Activated T-cell treated with anti-CD3 and anti-CD28 coated beads, Interleukin-2, amount 50 U/mL, for 48 hours (primary cell): Measurements from ENCODE around the gene TOMM34.

Experiments
- DNase-seq, 2 experiments: peaks; one replicate each; pipeline ENCODE4 v3.0.0-alpha.2; 2020

Gene TOMM34

DNA sequence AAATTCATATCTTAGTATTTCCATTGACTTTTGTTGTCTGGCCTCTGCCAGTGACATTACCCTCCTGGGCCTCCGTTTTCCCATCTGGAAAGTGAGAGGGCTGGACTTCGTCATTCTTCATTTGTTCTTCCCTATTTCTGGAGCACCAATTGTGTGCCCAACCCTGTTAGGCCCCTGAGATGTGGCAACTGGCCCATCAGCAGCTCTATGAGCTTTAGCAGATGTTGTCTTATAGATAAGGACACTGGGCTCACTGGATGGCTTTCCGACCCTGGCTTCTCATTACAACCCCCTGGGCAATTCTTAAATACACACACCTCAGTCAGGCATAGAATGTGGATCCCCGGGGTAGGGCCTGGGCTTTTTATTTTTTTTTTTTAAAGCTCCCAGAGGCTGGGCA lies 35.7 kb downstream of the TOMM34 start:
- DNase-seq, result no peak

GRCh38 chr20:44921447-44921846 lies 38.8 kb downstream of the TOMM34 start:
- peak in 1 of 2 experiments; percentile 14 for DNase-seq

- no peak for DNase-seq
These were observed 41.4 kb downstream of the TOMM34 start for GRCh38 chr20:44918761-44919160.

- DNase-seq, result peak in 1 of 2 experiments; percentile 1
These were observed 41.9 kb downstream of the TOMM34 start for GRCh38 chr20:44918342-44918741.

- no peak for DNase-seq
These were observed 42.8 kb downstream of the TOMM34 start for GRCh38 chr20:44917399-44917798.

DNA sequence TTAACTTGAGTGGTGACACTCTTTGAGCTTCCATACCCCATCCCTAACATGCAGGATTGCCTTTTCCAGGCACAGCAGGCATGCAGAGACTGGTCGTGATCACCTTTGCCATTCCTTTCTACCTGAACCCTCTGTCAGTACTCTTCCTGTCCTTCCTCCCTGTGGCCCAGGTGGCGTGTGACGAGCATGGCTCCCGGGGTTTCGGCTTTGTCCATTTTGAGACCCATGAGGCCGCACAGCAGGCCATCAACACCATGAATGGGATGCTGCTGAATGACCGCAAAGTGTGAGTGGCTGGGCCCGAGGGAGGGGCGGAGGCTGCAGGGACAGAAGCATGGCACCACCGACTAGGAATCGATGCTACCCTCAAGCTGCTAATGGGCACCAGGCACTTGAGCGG lies 43.6 kb downstream of the TOMM34 start:
- peak in 1 of 2 experiments; percentile 3 for DNase-seq

- DNase-seq, result peak; percentile 32 to 39
These were observed 45.3 kb downstream of the TOMM34 start for GRCh38 chr20:44914924-44915323.

DNA sequence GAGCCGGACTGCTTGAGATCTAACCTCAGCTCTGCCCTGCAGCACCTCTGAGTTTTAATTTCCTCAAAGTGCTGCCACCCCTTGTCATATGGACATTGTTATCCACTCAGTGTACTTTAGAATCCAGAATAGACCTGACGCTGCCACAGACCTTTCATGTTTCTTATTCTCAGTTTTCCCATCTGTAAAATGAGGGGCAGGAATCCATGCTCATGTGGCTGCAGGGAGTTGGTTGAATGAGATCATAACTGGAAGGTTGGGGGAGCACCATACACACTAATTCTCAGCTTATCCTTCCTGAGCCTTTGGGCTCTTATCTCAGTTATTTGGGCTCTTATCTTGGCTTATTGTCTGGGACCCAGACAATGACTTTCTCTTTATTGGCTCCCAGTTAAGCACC lies 48.0 kb downstream of the TOMM34 start:
- DNase-seq, result no peak

GRCh38 chr20:44911264-44911921 lies 48.8 kb downstream of the TOMM34 start:
- DNase-seq, result peak; percentile 75 to 78

GRCh38 chr20:44910690-44911262 lies 49.4 kb downstream of the TOMM34 start:
- DNase-seq, result peak; percentile 32 to 37

DNA sequence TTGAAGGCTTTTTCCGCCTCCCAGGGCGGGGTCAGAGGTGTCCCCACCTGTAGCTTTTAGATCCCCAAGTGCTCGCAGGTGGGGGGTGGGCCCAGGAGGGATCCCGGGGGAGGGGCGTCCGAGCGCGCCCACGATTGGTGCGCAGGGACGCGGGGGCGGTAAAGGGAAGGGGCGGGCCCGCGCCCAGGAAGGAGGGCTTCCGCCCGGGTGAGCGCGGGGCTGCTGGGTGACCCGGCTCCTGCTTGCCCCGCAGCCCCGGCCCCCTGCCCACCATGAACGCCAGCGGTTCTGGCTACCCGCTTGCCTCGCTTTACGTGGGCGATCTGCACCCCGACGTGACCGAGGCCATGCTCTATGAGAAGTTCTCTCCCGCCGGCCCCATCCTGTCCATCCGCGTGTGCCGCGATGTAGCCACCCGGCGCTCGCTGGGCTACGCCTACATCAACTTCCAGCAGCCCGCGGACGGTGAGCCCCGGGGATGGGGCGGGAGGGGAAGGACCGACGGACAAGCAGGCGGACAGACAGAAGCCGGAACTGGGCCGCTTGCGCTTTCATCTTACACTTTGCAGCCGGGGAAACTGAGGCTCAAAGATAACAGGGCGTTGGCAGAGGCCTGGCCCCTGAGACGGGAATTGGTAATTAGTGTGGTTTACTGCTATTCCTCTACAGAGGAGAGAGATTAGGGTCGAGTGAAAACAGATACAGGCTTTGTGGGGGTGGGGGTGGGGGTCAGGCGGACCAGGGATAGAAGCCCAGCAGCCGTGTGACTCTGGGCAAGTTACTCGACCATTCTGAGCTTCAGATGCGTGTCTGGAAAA lies 50.1 kb downstream of the TOMM34 start, which contains the start of gene PABPC1L:
Gene PABPC1L, plus strand, starts transcription at position 189 of the 818 bp plus-strand sequence. Its CDS starts 84 bp downstream, at position 273.
- DNase-seq, result peak; percentile 86 to 88

- DNase-seq, result no peak
These were observed 51.0 kb downstream of the TOMM34 start for GRCh38 chr20:44908987-44909871.

DNA sequence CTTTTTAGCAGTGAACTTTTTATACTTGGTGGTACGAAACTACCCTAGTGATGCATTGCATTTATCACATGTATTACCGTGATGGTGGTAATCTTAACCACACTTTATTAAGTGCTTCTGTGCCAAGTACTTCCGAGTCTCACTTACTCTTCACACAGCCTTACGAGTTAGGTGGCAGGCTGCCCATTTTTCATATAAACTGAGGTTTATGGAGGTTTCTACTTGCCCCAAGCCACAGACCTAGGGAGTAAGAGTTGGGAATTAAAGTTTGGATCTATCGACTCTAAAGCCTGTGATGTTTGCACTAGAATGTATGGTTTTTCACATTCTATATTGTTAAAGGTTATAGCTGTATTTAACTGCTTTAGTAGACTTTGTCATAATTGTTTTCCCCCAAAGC lies 55.8 kb downstream of the TOMM34 start:
- DNase-seq, result no peak

DNA sequence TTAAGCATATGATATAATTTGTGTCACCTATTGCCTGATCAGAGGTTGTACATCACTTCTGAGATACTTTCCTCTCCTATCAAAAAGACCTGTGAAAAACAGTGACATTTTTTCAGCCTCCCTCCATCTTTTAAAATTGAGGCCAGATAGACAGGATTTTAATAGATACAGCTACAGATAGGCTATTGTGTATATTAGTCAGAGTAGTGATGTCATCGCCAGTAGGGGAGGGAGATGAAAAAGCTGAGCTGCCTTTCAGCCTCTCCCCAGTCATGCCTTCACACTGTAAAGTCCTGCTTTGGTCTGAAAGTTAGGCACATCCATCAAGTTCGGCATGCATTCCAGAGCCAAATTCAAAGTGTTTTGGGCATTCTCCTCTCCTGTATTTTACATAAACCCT lies 58.2 kb downstream of the TOMM34 start:
- DNase-seq, result no peak

DNA sequence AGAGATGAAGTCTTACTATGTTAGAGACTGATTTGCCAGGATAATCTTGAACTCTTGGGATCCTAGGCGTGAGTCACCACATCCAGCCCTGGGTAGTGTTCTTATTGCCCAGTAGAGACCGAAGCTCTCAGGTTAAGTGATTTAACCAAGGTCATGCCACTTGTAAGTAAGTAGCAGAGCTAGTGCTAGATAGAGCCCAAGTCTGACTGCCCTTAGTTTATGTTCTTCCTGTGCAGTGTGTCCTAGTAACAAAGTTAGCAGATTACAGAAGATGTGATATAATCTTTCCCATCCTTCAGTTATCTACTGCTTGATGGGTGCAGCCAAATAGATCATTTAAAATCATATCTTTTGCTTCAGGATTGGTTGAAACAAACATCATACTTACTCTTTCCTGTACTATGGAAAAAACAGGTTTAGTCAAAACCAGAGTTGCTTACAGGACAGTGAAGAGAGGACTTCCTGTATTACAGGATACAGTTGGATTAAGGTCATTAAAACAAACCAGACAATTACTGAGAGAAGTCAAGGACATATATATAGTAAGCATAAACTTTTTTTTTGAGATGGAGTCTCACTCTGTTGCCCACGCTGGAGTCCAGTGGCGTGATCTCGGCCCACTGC lies 59.9 kb downstream of the TOMM34 start:
- no peak for DNase-seq

GRCh38 chr20:44897133-44897532 lies 63.1 kb downstream of the TOMM34 start:
- DNase-seq, result no peak

DNA sequence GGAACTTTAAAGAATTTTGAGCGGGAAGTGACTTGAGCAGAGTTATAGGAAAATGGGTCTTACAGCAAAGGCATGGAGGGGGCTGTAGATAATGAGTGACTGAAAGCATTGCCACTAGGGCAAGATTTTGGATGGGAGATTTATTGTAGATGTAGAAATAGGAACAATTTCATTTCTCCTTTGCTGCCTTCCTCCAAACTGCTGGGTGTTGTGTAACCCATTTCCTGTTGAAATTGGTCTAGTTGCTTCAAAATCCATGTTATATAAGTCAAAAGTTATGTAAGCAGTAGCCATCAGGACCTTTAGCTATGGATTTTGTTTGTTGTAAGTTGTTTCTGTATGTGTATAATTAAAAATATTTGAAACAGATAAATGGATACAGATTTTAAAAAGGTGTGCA lies 63.6 kb downstream of the TOMM34 start:
- DNase-seq, result no peak

DNA sequence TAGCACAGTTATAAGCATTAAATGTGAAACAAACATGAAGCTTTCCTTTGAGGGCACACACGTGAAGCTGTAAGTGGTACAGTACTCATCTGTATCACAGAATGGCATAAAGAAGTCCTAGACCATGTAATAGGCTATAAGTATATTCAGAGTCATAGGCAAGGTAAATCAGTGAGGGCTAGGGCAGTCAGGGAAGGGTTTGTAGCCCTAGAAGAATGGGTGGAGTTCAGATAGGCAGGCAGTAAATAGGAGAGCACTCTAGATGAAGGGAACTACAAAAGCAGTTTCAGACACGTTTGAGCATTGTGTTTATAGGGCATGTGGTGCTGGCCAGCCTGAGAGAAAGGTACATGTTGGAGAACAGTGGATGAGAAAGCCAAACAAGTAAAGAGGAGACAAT lies 65.2 kb downstream of the TOMM34 start:
- no peak for DNase-seq
